Activated T-cell treated with anti-CD3 and anti-CD28 coated beads for 48 hours (primary cell): ENCODE measurements around the gene ZNF365.
A peak's percentile ranks its signal among the peaks of the same experiment; 100 is the strongest.

Source experiments
- DNase-seq: peaks from one replicate; pipeline ENCODE4 v3.0.0-alpha.2; 2020; ENCODE audit warnings: low read depth

The ZNF365 gene

DNA sequence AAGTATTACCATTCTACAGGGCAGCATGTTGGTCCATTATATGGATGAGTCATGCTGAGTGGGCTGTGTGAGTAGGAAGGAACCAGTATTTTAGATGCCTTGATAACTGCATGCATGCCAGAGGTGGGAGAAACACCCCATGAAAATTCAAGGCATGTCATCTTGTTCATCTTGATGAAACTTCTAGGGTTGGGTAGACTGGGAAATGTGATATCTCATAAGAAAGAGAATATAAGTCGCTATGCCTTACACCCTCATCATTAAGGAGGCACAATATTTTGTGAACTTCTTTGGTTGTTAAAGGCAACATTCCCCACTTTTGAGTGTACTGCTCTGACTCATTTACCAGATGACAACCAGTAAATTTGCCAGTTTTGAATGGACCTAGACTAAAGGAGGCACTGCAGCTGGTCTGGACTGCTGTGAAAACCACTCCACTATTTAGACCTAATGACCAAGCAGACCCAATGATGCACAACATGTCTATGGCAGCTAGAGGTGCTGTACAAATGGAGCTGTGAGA, 48.0 kb downstream of the ZNF365 start:
- no peak for DNase-seq

DNA sequence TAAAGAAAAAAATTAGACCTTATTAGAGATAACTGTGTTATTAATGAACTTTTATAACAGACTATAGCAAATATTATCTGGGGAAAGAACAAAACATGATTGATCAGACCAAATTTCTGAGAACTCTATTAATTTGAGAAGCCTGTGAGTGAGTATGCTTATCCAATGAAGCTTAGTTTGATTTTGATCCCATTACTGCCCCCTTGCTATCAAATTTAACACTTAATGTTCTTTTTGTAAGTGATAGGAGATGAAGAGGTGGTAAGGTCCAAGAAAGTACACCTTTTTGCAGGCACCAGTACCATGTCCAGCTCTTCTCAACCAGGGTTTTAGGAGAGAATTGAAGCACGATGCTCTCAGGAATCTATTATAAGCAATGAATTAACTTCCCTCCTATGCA, 49.9 kb downstream of the ZNF365 start:
- no peak for DNase-seq

DNA sequence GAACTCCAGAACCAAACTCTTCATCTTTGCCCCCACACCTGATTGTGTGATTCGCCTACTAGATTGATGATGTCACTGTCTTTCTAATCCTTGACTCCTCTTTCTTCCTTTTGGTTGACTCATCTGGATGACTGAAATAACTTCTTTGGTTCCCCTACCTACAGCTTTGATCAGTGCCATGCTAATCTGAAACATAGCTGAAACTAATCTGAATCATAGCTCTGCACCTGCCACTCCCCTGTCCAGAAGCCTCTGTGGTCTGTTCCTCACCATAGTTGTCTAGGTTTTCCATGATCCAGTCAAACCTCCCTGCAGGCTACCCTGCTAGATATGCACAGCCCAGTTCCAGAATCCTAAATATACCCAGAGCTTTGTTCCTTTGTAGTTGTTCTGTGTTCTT, 51.9 kb downstream of the ZNF365 start:
- DNase-seq, result peak; percentile 19

DNA sequence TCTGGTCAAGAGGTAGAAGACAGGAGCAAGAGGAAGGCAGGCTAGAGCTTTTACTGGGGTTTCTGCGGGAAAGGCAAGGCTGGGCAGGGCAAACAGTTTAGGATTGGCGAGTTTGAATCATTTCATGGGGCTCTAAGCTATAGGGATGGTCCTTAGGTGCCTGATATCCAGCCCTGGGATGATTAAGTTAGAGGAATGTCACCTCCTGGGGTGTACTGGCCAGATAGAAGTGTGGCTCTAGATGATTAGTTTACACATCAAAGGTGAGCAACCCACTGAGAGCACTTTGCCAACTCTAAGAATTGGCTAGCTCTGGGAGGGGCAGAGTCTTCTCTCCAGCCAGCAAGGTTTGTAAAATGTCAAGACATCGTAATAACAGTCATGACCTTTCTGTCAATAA, 52.4 kb downstream of the ZNF365 start:
- DNase-seq, result no peak

DNA sequence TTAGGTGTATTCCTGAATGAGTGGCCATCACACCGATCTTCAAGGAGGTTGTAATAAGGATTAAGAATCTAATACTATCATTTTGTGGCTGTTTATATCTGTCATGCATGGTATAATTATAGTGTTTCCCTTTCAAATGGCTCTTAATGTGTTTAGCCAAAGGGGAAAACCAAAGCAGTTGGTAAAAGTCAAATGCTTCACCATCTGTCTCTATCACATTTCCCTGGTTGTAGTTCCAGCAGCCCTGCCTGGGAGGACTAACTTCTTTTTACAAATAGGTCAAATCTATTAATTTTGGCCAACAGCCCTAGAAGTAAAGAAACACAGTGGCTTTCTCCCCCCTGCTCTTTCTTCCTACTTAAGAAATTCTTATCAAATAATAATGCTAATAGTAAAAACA, 56.7 kb downstream of the ZNF365 start:
- DNase-seq, result no peak

DNA sequence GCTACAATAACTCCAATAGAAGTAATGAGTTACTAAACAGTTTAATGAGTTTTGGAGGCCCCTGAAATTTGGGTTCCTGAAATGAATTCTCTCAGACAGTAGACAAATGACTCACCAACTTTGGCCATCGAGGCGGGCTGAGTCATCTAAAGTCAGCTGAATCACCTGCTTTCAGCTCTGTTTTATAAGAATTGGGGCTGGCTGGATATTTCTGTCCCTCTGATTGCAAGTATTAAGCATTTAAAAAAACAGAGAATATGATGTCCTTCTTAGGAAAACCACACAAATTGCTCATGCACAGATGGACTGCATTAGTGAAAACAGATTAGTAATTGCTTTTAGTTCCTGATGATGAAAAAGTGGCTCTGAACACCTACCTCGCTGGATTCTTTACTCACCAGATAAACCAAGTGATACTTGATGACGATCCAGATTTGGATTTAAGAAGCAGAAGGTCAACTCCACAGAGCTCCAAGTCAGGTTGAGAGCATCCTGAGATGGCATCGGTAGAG, 59.1 kb downstream of the ZNF365 start:
- DNase-seq, result peak; percentile 51

DNA sequence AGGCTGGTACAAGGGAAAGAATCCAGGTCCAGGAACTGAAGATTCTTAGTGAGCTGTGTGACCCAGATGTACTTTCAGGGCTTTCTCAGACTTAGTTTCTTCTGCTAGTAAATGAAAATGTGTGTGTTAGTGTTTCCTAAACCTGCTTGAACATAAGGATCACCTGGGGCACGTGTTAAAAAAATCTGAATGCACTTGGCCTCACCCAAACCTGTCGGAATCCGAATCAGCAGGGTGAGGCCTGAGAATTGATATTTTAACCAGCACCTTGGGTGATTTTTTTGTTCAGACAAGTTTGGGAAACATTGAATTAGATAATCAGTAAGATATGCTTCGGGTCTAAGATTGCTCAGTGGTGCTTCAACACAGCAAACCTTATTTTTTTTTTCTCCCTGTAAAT, 59.7 kb downstream of the ZNF365 start:
- DNase-seq, result no peak

DNA sequence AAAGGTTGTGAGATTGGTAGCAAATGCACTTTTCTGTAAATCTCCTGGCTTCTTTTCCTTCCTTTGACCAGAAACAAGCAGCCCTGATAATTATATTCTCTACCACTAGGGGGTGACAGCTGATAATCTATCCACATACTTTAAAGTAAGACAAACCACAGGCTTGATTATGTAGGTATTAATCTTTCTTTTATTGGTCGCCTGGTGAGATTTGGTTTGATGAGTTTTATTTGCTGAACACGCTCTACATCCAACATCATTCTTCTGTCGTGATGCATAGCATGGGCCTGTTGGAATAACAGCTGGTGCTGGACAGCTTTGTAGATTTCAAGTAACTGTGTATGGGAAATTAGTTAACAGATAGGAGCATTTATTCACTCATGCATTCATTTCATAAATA, 63.5 kb downstream of the ZNF365 start:
- no peak for DNase-seq

DNA sequence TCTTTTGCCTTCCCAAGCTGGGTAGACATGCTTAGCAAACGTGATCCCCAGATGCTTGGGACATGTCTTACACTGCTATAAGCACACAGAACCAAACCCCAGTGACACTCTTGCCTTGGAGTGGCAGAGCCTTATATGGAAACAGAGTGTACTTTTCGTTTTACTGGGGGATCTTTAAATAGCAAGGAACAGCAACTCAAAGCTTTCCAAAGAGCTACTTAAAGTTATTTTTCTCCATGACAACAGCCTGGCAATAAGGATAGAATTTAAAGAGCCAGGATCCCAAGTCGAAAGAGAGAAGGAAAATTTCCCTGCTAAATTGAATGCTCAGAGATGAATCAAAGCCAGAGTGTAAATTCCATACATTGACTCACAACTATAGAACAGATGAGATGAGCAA, 67.8 kb downstream of the ZNF365 start:
- no peak for DNase-seq

DNA sequence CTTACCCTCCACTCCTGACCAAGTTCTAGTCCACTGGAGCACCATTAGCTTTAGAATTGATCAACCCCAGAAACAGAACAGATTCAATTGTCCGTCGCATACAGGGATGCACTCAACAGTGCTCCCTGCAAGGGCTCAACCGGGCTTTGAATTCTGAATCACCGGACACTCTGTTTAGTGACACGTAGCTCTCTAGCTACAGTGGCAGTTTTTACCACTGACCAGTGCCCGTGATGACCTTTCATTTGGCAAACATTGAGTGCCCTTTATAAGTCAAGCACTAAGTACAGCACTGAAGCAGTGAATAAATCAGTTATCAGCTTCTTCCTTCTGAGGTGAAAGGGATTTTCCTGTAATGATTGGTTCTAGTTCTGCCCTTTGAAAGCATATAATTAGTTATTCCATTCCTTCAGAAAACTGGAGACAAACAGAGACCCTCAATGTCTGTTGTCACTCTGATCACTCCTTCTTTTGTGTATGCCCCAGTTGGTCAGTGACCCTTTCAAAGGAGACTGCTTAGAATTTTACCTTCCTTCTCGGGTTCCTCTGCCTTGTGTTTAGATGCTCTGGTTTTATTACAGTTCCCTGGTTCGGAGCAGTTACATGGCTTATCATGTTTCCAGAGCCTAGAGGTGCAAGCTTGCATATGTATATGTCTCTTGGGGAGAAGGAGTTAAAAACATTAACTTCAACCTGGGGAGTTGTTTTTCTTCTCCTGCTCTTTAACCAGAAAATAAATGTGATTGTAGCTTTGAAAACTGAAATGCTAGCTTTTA, 68.9 kb downstream of the ZNF365 start:
- DNase-seq, result no peak

DNA sequence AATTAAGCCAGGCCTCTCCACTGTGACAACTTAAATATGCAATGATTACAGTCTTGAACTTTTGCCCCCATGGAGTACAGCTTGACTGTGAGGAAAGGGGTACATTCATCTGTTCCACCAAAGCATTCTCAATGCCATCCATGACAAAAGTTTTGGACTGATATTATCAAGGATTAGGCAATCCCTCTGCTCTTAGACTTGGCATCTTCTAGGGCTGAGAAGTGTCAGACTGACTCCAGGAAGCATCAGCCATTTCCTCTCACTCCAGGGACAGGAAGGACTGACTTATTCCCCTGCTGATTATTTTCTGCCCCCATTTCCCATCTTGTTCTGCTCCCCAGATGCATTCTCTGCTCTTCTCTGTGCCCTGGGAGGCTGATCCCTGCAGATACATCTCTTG, 69.7 kb downstream of the ZNF365 start:
- no peak for DNase-seq

DNA sequence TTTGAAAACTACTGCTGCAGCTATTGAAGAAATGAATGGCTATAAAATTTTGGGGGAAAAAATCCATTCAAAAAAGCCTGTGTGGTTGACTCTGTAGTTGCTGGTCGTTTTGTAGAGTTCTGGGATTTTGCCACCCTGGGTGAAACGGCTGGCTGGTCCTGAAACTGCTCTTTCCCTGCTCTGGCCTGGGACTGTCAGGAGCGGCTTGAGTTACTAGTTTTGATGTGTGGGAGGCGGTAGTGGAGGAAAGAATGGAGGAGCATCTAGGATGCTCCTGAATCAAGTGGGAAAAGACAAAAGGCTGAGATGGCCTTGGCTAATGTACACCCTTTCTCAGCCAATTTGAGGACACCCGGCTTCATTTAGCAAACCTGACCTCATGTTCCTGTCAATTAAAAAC, 72.5 kb downstream of the ZNF365 start:
- no peak for DNase-seq

DNA sequence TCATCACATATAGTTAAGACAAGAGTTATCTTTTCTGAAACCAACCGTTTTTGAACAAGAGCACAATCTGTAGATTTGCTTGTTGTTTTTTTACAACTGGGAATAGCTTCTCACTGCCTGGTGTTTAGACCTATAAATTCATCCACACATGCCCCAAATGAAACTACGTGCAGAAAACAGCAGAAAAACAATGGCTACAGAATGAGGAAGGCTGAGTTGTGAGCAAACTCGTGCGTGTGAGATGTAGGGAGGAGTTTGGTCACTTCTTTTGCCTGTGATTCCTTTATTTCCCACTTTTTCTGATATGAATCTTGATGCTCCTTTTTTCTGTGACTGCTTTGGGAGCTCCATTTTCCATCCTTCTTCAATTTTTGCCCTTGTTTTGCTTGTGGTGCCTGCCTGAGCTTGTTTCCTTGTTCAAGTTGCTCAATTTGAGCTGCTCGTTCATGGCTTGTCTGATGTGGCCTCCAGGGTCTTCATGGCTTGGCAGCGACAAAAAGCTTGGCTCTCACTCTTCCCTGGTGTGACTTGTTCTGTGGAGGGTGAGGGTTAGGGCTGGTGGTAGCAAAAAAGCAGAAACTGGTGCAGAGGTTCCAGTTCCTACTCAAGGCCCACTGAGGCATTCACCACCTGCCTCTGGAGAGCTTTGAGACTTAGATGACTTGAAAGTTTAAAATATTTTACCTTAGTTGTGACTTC, 76.9 kb downstream of the ZNF365 start:
- no peak for DNase-seq

DNA sequence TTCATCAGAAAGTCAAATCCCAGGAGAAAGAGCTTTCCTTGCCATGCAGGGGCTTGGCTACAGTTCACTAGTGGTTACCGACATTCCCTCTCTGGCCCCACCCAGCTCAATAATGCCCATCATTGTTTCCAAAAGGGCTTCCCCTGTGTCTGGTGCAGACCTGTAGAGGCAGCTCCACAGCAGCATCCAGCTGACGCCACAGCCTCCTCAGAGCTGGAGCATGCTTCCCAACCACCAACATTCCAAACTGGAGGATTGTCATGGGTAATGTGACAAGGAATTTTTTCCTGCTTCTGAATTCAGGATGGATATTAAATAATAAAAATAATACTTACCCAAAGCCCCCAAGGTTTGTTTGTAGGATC, 77.4 kb downstream of the ZNF365 start:
- DNase-seq, result no peak
